Sigmoid colon (tissue), 7 donors: Measurements from ENCODE around the gene PARVB. TPM values are rescaled to one million over a fixed set of nuclear protein-coding genes. Genes with fewer than 3 reads are reported as not detected.

Experiments used
- DNase-seq: peaks from one replicate; pipeline ENCODE4 v3.0.0-alpha.2; 2019
- H3K27ac ChIP-seq, 4 donors: fragments of 200-600 bp; sonication (generic); one replicate each; pipeline ENCODE4 v1.5.1; 2016 to 2019; ENCODE audit warnings: mild to moderate bottlenecking in 1 of 4
- H3K27me3 ChIP-seq, 3 donors: fragments of 200-600 bp; sonication (generic); one replicate each; pipeline ENCODE4 v1.5.1; 2019; ENCODE audit warnings: mild to moderate bottlenecking in 1 of 3
- H3K36me3 ChIP-seq, 4 donors: fragments of 200-600 bp; sonication (generic); one replicate each; pipeline ENCODE4 v1.5.1; 2016 to 2019
- H3K4me1 ChIP-seq, 4 donors: fragments of 200-600 bp; sonication (generic); one replicate each; pipeline ENCODE4 v1.5.1; 2017 to 2019
- H3K4me3 ChIP-seq, 4 donors: fragments of 200-600 bp; sonication (generic); one replicate each; pipeline ENCODE4 v1.5.1; 2017 to 2019; ENCODE audit warnings: mild to moderate bottlenecking in 2 of 4, moderate library complexity in 1 of 4
- H3K9me3 ChIP-seq, 4 donors: fragments of 200-600 bp in 3 of 4; sonication (generic) in 3 of 4; one replicate each; pipeline versions ENCODE4 v1.5.1 to v1.6.1; 2013 to 2019
- EP300 ChIP-seq, 4 donors: sonication (generic); formaldehyde crosslinking; IDR thresholded peaks; one replicate each; pipeline ENCODE4 v1.6.1; 2017; ENCODE audit warnings: antibody characterized with exemption in 4 of 4
- POLR2A ChIP-seq, 2 donors: fragments of 450-650 bp; IDR thresholded peaks; one replicate each; pipeline ENCODE4 v1.6.1; 2016; ENCODE audit warnings: antibody characterized with exemption in 2 of 2, mild to moderate bottlenecking in 2 of 2, moderate library complexity in 2 of 2
- POLR2AphosphoS5 ChIP-seq, 4 donors: sonication (generic); formaldehyde crosslinking; IDR thresholded peaks; one replicate each; pipeline ENCODE4 v1.6.1; 2017; ENCODE audit warnings: antibody characterized with exemption in 4 of 4
- WGBS, 2 donors: extraction: QIAGEN DNeasy Blood & Tissue Kit; methylation state at CpG; one replicate each; pipeline ENCODE4 v1.1.7; 2013; 5-methylcytosine and 5-hydroxymethylcytosine counted together
- intact Hi-C: fragments of 100-400 bp; cut with DNase I; formaldehyde crosslinking; loops from one replicate; pipeline ENCODE4 v1.15.1; 2023
- polyA plus RNA-seq, 3 donors: library from polyadenylated mRNA; stranded (reverse); fragments of 200-250 nt; gene quantifications; one replicate each; pipeline ENCODE4 v1.2.3, GENCODE V29; 2013
- total RNA-seq, 4 donors: library from RNA; depleted of rRNA; stranded (reverse); fragments of >200 nt; gene quantifications; one replicate each; pipeline ENCODE4 v1.1.0, GENCODE V29; 2016
- TF ChIP-seq, protein P1 (sequence below), 4 experiments: fragments of 450-650 bp in 3 of 4; fragments of 200-600 bp in 1 of 4; IDR thresholded peaks; one replicate each; pipeline ENCODE4 v1.5.1; 2016 to 2019; ENCODE audit warnings: antibody characterized with exemption in 4 of 4, mild to moderate bottlenecking in 3 of 4, moderate library complexity in 2 of 4
- donor health status: healthy with polysubstance abuse.
- donor health status: Bipolar disorder and iron deficiency.
- donor health status: healthy.

PARVB gene
- total and polyA plus RNA-seq, 7 donors: 6.9 to 21.6 (median 18.9) TPM

DNA sequence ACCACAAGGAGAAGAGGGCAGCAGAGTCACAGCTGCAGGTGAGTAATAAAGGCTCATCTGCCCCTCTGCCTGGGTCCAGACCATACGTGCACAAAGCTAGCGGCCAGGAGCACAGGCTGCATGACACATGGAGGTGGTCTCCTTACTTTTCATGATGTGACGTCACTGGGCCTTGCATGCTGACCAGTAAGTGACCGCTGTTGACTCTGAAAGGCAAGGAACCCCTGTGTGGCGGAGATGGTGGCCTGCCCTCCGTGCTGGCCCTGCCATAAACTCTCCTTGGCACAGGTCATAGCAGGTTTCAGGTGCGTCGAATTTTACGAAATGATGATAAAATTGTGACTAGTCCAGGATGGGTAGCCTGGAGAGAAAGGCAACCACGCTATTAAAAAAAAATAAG, 149.1 kb downstream of the PARVB start:
- Histone ChIP-seq H3K4me1 (no peaks in the 10 kb centered on the region), H3K27ac (peak overlapping the region in 3 of 4 donors; percentile 19 to 36 (median 23)), H3K9me3 (no peaks in the 10 kb centered on the region), H3K36me3 (peaks cover 0 to 13% (median 3%) of the 10 kb centered on the region in 4 donors), H3K27me3 (no peaks in the 10 kb centered on the region), H3K4me3 (no peak overlapping the region)
- intact Hi-C loops: no loop called here
- DNase-seq: no peak
- 82 to 83% methylated on average over 10 of the region's 10 CpGs for WGBS, 2 donors
- TF ChIP-seq, protein P1, sequence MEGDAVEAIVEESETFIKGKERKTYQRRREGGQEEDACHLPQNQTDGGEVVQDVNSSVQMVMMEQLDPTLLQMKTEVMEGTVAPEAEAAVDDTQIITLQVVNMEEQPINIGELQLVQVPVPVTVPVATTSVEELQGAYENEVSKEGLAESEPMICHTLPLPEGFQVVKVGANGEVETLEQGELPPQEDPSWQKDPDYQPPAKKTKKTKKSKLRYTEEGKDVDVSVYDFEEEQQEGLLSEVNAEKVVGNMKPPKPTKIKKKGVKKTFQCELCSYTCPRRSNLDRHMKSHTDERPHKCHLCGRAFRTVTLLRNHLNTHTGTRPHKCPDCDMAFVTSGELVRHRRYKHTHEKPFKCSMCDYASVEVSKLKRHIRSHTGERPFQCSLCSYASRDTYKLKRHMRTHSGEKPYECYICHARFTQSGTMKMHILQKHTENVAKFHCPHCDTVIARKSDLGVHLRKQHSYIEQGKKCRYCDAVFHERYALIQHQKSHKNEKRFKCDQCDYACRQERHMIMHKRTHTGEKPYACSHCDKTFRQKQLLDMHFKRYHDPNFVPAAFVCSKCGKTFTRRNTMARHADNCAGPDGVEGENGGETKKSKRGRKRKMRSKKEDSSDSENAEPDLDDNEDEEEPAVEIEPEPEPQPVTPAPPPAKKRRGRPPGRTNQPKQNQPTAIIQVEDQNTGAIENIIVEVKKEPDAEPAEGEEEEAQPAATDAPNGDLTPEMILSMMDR (IDR thresholded peaks at IDR 0.05): no peak
- TF ChIP-seq POLR2A (IDR thresholded peaks at IDR 0.05) (no peak), POLR2AphosphoS5 (IDR thresholded peaks at IDR 0.05) (no peak), EP300 (IDR thresholded peaks at IDR 0.05) (no peak)

DNA sequence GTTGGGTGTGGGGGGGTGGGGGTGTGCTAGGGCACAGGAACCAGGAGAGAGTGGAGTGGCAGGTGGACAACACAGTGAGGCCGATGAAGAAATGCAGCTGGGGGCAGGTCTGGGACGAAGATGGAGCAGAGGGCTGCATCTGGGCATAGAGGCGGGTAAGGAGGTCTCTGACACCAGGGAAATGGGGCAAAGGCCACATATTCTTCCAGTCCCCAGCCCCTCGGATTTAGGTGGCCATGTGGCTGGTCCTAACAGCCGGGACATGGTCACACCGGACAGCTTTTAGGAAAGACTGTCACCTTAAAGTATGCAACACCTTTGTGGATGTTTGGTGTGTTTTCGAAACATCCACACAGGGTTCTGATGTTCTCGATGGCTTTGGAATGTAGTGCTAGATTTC, 151.6 kb downstream of the PARVB start:
- Histone ChIP-seq H3K27me3 (no peaks in the 10 kb centered on the region), H3K36me3 (no peaks in the 10 kb centered on the region), H3K27ac (no peak overlapping the region), H3K9me3 (no peaks in the 10 kb centered on the region), H3K4me3 (no peak overlapping the region), H3K4me1 (no peaks in the 10 kb centered on the region)
- TF ChIP-seq POLR2AphosphoS5 (IDR thresholded peaks at IDR 0.05) (no peak), POLR2A (IDR thresholded peaks at IDR 0.05) (no peak), EP300 (IDR thresholded peaks at IDR 0.05) (no peak)
- TF ChIP-seq, protein P1 (IDR thresholded peaks at IDR 0.05): no peak
- intact Hi-C loops: no loop called here
- WGBS, 2 donors: 74 to 93% methylated on average over 8 of the region's 8 CpGs
- DNase-seq: no peak

DNA sequence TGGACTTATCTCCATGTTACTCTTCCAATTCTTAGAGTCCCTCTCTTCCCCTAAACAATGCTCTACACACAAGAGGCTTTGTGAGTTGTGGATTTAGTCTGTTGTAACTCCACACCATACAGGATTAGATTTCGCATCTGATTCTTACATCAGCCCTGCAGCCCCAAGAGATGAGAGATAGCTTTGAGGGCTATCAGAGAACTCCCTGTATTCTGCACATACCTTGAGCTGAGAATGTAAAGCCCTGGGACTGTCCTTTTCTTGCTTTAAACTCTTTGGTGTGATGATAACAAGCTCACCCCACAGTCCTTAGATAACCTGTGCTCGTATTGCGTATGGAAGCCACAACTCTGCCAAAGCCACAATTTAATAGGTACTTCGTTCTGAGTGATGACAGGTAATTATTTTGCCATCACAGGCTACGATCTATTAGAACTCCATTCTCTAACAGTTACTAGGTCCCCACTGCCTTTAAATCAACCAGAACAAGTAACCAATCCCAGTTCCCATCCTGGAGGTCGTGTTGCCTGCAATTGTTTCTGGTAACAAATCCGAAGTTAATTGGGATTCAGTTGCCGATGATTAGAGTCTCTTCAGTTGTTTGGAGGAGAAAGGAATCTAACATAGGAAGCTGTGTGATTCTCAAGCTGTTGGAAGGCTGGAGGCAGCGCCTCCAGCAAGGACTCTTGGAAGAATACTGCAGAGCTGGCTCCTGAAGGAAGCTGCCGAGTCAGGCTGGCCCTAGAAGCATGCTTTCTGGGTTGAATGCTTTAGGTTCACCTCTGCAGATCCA, 155.3 kb downstream of the PARVB start:
- DNase-seq: no peak
- no peak overlapping the region for H3K27ac ChIP-seq
- H3K36me3 ChIP-seq: no peaks in the 10 kb centered on the region
- intact Hi-C loops: no loop called here
- 62 to 81% methylated on average over 10 of the region's 10 CpGs for WGBS, 2 donors
- no peaks in the 10 kb centered on the region for H3K27me3 ChIP-seq
- TF ChIP-seq EP300 (IDR thresholded peaks at IDR 0.05) (no peak), POLR2AphosphoS5 (IDR thresholded peaks at IDR 0.05) (no peak), POLR2A (IDR thresholded peaks at IDR 0.05) (no peak)
- TF ChIP-seq, protein P1 (IDR thresholded peaks at IDR 0.05): no peak
- H3K9me3 ChIP-seq: no peaks in the 10 kb centered on the region
- no peaks in the 10 kb centered on the region for H3K4me1 ChIP-seq
- no peak overlapping the region for H3K4me3 ChIP-seq

DNA sequence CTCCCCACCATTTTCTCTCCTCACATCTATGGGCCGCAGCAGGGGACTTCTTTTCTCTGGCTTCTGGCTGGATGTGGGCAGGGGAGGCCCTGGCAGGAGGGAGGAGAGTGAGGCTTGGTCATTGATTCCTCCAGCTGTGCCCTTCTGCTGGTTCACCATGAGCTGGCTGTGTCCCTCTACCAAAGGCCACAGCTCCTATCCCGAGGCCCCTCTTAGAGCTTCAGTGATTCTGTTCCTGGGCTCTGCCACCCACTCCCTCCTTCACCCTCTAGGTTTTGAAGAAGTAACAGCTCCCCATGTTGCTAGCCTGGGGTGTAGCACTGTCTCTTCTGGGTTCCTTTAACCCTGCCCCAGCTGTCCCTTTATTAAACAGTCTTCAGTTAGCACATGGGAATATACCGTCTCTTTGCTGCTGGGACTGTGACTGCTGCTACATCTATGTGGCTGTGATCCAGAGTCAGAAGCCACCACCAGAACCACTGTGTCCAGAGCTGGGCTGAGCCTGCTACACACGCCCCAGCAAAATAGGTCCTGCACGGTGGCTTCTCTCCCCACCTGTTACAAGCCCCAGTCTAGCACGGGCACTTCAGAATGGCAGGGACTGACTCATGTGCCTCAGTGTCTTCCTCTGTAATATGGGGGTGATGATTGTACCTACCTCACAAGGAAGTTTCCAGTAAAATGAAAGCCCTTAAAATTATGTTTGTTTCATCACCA, 156.0 kb downstream of the PARVB start:
- TF ChIP-seq EP300 (IDR thresholded peaks at IDR 0.05): no peak
- no peak for TF ChIP-seq POLR2AphosphoS5 (IDR thresholded peaks at IDR 0.05)
- Histone ChIP-seq H3K36me3 (no peaks in the 10 kb centered on the region), H3K9me3 (no peaks in the 10 kb centered on the region), H3K4me1 (no peaks in the 10 kb centered on the region), H3K27ac (no peak overlapping the region), H3K27me3 (no peaks in the 10 kb centered on the region), H3K4me3 (no peak overlapping the region)
- intact Hi-C loops: no loop called here
- DNase-seq: no peak
- WGBS, 2 donors: 70 to 75% methylated on average over 6 of the region's 6 CpGs

DNA sequence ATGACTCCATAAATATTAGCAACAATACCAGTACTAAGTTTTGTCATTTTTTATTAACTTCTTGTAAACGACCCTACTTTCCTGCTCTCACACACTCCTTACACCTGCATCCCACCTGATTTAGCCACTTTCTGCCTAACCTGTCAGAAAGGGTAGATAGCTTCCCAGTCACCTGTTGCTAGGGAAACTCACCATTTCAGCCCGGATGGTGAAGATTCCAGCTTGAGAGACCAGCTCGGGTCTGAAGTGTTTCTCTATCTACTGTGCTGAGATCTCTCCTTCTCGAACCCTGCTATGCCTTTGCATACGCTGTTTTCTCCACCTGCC, 156.6 kb downstream of the PARVB start, which contains the start of gene PARVG:
TSS of gene PARVG (plus strand) at position 220 of the 327 bp plus-strand sequence. CDS start 2,405 bp downstream, outside the sequence.
- intact Hi-C loops: no loop called here
- Histone ChIP-seq H3K36me3 (no peaks in the 10 kb centered on the region), H3K4me1 (no peaks in the 10 kb centered on the region), H3K27ac (peak within 1 kb of the TSS; percentile 25 to 62 (median 35)), H3K4me3 (peak within 1 kb of the TSS in 3 of 4 donors; percentile 7 to 37 (median 25)), H3K27me3 (no peaks in the 10 kb centered on the region), H3K9me3 (no peaks in the 10 kb centered on the region)
- TF ChIP-seq, protein P1 (IDR thresholded peaks at IDR 0.05): no peak
- TF ChIP-seq POLR2A (IDR thresholded peaks at IDR 0.05): no peak
- no peak for TF ChIP-seq POLR2AphosphoS5 (IDR thresholded peaks at IDR 0.05)
- 36% methylated on average over 5 of the region's 5 CpGs for WGBS, 2 donors
- no peak for DNase-seq
